NCI-H187 (cell line): Measurements from ENCODE around the gene SELENOP.

Source experiments
- DNase-seq, 2 experiments: peaks; one replicate each; lab custom pipeline; 2025; lab: John Stamatoyannopoulos, UW

SELENOP gene

GRCh38 chr5:42798284-42799240 lies 13.1 kb downstream of the SELENOP start:
- DNase-seq = no peak

- DNase-seq = no peak
These were observed 20.5 kb downstream of the SELENOP start for GRCh38 chr5:42791151-42791550.

GRCh38 chr5:42787845-42788244 lies 23.8 kb downstream of the SELENOP start:
- no peak for DNase-seq

GRCh38 chr5:42787073-42787472 lies 24.6 kb downstream of the SELENOP start:
- no peak for DNase-seq

- no peak for DNase-seq
These were observed 25.9 kb downstream of the SELENOP start for GRCh38 chr5:42785756-42786155.

GRCh38 chr5:42784132-42784531 lies 27.6 kb downstream of the SELENOP start:
- DNase-seq = no peak

- DNase-seq = no peak
These were observed 30.1 kb downstream of the SELENOP start for GRCh38 chr5:42781584-42781983.

GRCh38 chr5:42779083-42779482 lies 32.6 kb downstream of the SELENOP start:
- no peak for DNase-seq

- no peak for DNase-seq
These were observed 39.3 kb downstream of the SELENOP start for GRCh38 chr5:42772265-42772993.

- DNase-seq = no peak
These were observed 41.7 kb downstream of the SELENOP start for GRCh38 chr5:42770003-42770402.

GRCh38 chr5:42768106-42768504 lies 43.6 kb downstream of the SELENOP start:
- DNase-seq = no peak

GRCh38 chr5:42767491-42768105 lies 44.1 kb downstream of the SELENOP start:
- DNase-seq = peak in 1 of 2 experiments; percentile 7

GRCh38 chr5:42761791-42762190 lies 49.9 kb downstream of the SELENOP start:
- no peak for DNase-seq

- DNase-seq = no peak
These were observed 51.3 kb downstream of the SELENOP start for GRCh38 chr5:42760426-42760825.

GRCh38 chr5:42759456-42759855 lies 52.2 kb downstream of the SELENOP start:
- no peak for DNase-seq

- no peak for DNase-seq
These were observed 54.8 kb downstream of the SELENOP start, which contains the start of gene CCDC152 for GRCh38 chr5:42756606-42757601. Gene CCDC152 (plus strand): TSS chr5:42756818. CDS start chr5:42759122, 2,304 bp downstream.

GRCh38 chr5:42753099-42753498 lies 58.6 kb downstream of the SELENOP start:
- DNase-seq = no peak

- no peak for DNase-seq
These were observed 60.6 kb downstream of the SELENOP start for GRCh38 chr5:42751044-42751443.

- no peak for DNase-seq
These were observed 61.2 kb downstream of the SELENOP start for GRCh38 chr5:42750507-42750906.
